GM18858 (cell line): ENCODE measurements around the gene ABCC3.

ENCODE experiments used
- ATAC-seq: cut with Tn5 transposase; IDR thresholded peaks from one replicate; pipeline ENCODE4 v1.9.1; 2021; ENCODE audit not compliant: unreplicated experiment

The ABCC3 gene

GRCh38 chr17:50627782-50628601 lies 6.7 kb upstream of the ABCC3 start:
- ATAC-seq: no peak

- ATAC-seq: no peak
Measured at GRCh38 chr17:50629902-50630301, 4.8 kb upstream of the ABCC3 start.

- ATAC-seq: no peak
Measured at GRCh38 chr17:50630524-50631194, 4.0 kb upstream of the ABCC3 start.

- ATAC-seq: no peak
Measured at GRCh38 chr17:50631195-50631907, 3.3 kb upstream of the ABCC3 start.

GRCh38 chr17:50631908-50632571 lies 2.6 kb upstream of the ABCC3 start:
- no peak for ATAC-seq

- no peak for ATAC-seq
Measured at GRCh38 chr17:50632637-50633036, 2.0 kb upstream of the ABCC3 start.

GRCh38 chr17:50633683-50634082 lies 998 bp upstream of the ABCC3 start:
- no peak for ATAC-seq

GRCh38 chr17:50634915-50635731 lies 442 bp downstream of the ABCC3 start:
- ATAC-seq: no peak

- no peak for ATAC-seq
Measured at GRCh38 chr17:50635732-50635981, 976 bp downstream of the ABCC3 start.

- ATAC-seq: no peak
Measured at GRCh38 chr17:50635982-50636803, 1.5 kb downstream of the ABCC3 start.

GRCh38 chr17:50636804-50637195 lies 2.1 kb downstream of the ABCC3 start:
- no peak for ATAC-seq

GRCh38 chr17:50637829-50638605 lies 3.3 kb downstream of the ABCC3 start:
- no peak for ATAC-seq

GRCh38 chr17:50638606-50638965 lies 3.9 kb downstream of the ABCC3 start:
- no peak for ATAC-seq

- no peak for ATAC-seq
Measured at GRCh38 chr17:50638966-50639713, 4.5 kb downstream of the ABCC3 start.

- ATAC-seq: no peak
Measured at GRCh38 chr17:50640686-50641351, 6.1 kb downstream of the ABCC3 start.

- ATAC-seq: no peak
Measured at GRCh38 chr17:50641357-50641756, 6.7 kb downstream of the ABCC3 start.

- ATAC-seq: no peak
Measured at GRCh38 chr17:50642071-50642721, 7.5 kb downstream of the ABCC3 start.
